OCI-LY3 (cell line): ENCODE results near the gene GPR101.

Source experiments
- EZH2phosphoT487 ChIP-seq: fragments of 200-600 bp; shearing (Covaris generic); IDR thresholded peaks from 2 replicates; pipeline ENCODE4 v1.6.1; 2018; ENCODE audit warnings: antibody characterized with exemption, mixed run types, low read depth
- TF ChIP-seq, protein P1 (sequence below): fragments of 200-600, 300-600 bp; sonication (generic); IDR thresholded peaks from 2 replicates; pipeline ENCODE4 v1.5.1; 2014; ENCODE audit warnings: antibody characterized with exemption, low read length, low read depth

- TF ChIP-seq, protein P1, sequence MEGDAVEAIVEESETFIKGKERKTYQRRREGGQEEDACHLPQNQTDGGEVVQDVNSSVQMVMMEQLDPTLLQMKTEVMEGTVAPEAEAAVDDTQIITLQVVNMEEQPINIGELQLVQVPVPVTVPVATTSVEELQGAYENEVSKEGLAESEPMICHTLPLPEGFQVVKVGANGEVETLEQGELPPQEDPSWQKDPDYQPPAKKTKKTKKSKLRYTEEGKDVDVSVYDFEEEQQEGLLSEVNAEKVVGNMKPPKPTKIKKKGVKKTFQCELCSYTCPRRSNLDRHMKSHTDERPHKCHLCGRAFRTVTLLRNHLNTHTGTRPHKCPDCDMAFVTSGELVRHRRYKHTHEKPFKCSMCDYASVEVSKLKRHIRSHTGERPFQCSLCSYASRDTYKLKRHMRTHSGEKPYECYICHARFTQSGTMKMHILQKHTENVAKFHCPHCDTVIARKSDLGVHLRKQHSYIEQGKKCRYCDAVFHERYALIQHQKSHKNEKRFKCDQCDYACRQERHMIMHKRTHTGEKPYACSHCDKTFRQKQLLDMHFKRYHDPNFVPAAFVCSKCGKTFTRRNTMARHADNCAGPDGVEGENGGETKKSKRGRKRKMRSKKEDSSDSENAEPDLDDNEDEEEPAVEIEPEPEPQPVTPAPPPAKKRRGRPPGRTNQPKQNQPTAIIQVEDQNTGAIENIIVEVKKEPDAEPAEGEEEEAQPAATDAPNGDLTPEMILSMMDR: no peak
- no peak for TF ChIP-seq EZH2phosphoT487
These were observed 1.5 kb downstream of the GPR101 start for GRCh38 chrX:137032341-137032694.
